Forelimb muscle (tissue), 1 donor: ENCODE measurements around the gene TMEM132D. TPM values are rescaled to one million over a fixed set of nuclear protein-coding genes. Genes with fewer than 3 reads are reported as not detected.

Experiments
- DNase-seq: peaks from one replicate; pipeline ENCODE4 v3.0.0-alpha.2; 2013; ENCODE audit warnings: low read depth
- polyA plus RNA-seq: library from polyadenylated mRNA; unstranded; fragments of 120-200 nt; gene quantifications from one replicate; pipeline ENCODE4 v1.2.1, GENCODE V29; 2013; ENCODE audit not compliant: insufficient read length

Gene TMEM132D
- polyA plus RNA-seq, 1 donor = 0.52 TPM

DNA sequence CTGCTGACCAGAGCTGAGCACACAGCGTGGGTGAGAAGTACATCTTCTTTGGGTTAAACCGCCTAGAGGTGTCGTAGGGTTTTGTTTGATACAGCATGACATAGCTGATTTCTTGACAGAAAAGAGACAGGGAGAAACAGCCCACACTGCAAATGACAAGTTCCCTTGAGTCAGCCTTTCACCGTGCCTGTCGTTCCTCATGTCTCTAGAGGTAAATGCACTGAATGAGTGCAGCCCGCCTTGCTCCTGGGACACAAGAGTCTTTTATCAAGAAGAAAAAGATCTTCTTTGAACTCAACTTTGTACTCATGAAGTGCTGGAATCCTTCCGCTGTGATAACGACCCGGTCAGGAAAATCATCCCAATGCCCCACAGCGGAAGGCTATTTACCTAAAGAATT lies 77.6 kb downstream of the TMEM132D start:
- DNase-seq = no peak

DNA sequence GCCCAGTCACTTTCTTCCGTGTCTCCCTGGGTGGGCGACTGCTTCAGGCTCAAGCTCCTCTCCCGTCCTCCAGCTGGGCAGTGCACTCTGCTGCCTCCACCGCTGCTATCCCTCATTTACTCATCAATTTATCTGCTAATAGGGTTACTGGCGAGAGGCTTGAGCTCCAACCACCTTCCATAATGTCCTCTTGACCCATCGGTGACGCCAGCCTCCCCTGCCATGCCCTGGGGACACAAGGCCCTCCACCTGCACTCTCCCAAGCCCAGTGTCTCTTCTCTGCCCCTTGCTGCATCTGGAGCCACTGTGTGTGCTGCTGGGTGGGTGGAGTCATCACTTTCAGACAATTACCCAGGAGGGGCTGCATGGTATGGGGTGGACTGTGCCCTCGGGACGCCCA lies 78.5 kb downstream of the TMEM132D start:
- no peak for DNase-seq

DNA sequence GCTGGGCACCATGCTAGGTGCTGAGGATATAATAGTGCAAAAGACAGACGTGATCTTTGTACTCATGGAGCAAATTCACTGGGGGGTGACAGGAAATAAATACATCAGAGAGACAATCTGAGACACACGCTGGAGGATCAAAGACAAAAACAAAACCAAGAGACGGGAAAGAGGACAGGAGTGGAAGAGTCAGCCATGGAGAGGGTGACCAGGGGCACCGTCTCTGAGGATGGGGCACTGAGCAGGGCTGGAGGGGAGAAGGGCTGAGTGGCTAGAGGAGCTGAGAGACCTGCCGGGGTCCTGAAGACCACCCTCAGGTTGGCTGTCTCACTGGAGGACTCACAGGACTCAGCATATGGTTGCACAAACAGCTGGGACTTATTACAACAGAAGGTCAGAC lies 81.9 kb downstream of the TMEM132D start:
- no peak for DNase-seq

DNA sequence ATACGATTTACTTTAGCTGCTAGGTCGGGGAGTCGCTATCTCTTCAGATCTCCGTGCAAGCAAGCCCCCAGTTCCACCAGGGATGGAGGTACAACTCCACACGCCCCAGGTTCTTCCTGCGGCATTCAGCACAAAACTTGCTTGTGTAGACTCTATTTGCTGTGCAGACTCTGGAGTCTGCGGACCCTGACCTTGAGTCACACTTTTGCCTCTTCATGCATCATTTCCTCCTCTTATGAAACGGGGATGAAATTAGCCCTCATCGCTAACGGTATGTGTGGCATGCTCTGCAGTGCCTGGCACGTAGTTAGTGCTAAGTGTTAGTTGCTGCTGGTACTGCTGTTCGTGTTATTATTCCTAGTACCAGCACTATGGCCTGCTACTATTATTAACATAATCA lies 84.4 kb downstream of the TMEM132D start:
- DNase-seq = no peak

DNA sequence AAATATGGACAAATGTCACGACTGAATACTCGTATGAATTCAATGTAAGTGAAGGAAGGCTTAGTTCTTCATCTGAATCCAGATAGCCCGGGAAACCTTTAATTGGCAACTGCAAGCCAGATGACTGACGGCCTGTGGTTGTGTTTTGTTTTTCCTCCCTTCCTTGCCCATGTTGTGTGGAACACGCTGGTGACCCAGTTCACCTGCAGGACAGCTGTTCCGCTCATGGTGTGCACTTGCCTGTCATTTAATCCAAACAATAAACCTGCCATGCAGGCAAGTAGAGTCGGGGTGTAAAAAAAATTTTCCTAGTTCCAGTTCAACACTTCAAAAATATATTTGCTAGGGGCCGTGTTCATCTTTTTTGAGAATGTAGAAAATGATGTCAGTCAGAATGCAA lies 88.0 kb downstream of the TMEM132D start:
- no peak for DNase-seq

DNA sequence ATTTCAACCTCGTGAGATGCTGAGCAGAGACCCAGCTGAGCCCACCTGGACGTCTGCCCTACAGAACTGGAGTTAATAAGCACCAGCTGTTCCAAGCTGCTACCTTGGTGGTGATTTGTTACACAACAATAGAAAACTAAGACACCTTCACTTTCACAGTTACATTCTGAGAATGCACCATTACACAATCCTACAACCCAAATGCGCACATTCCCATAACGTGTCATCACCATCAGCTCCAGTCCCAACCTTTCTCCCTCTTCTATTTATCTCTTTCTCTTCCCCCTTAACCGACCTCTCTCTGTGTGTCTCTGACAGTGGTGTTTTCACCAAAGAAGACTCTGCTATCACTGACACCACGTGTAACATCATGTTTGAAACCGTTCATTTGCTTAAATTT lies 91.9 kb downstream of the TMEM132D start:
- DNase-seq = no peak

DNA sequence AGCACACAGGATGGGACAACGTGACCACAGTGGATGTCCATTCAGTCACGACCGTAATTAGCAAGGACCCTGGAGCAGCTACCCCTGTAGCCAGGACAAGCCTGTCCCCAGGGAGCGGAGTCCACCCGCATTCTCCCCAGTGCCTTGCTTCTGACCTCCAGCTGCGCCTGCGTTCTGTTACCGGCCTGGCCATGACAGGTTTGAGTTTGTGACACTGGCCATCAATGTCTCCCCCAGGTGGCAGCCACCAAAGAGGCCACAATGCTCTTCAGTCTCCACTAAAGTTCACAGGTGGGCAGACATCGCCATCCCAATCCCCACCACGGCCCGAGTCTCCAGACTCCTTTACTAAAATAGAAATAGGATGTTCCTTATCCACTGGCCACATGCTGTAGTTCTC lies 96.7 kb downstream of the TMEM132D start:
- DNase-seq = no peak

DNA sequence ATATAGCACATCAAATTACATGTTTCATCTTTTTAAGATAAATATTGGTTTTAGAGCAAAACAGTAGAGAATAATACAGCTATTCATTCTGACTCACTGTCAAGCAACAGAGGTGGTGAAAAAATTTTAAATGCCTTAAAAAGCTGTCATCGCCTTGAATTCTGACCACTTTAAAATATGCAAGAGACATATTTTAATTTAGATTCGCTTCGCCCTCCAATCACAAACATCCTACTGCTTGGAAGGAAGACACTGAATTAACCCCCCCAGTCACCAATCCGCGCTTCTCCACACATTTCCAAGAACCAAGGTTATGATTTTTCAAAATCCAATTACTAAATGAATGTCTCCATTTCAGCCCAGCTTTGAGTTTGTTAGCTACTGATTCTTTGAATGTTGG lies 112.4 kb downstream of the TMEM132D start:
- DNase-seq = no peak

DNA sequence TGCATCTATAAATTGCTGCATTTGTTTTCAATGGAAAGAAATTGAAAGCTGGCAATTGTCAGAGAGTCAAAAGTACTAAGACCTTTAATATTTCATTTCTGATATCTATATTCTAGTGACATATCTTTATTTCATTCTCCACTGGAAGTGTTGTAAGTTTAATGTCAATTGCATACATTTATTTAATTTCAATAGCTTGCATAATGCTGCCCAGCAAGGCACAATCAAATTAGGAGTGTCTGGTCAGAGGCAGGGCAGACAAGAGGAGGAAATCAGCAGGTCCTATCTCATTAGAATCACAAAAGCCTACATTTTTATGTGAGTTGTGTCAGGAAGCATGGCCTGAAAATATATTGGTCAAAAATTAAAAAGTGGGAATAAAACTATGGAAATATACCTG lies 112.9 kb downstream of the TMEM132D start:
- DNase-seq = no peak

DNA sequence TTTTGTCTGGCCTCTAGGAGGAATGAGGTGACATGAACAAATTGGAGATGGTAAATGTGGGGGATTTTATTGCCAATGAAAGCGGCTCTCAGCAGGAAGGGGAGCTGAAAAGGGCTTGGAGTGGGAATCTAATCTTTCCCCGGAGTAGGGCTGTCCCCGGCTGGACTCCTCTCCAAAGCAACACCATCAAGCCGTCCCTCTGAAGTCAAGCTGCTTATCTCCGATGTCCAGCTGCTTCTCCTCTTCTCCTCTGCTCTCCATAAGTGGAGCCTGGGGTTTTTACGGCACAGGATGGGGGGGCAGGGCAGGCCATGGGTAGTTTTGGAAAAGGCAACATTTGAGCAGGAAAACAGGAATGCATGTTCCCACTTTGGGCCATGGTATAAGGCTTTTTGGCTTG lies 113.5 kb downstream of the TMEM132D start:
- no peak for DNase-seq

DNA sequence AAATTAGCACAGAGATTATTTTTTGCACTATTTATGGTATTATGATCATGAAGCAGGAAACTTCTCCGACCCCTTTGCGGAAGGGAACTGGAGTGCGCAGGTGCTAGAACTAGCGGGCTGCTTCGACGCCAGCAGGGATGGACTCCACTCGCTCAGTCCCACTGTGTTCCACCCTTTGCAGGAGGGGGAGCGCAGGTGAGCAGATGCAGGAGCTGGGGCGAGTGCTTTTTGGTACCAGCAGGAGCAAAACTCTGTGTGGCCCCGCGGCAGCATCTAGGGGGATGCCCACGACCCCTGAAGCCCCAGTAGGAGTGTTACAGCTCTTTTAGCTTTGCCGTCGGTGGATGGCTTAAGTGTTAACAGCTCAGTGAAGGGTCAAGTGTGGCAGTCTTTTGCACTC lies 113.9 kb downstream of the TMEM132D start:
- DNase-seq = no peak

DNA sequence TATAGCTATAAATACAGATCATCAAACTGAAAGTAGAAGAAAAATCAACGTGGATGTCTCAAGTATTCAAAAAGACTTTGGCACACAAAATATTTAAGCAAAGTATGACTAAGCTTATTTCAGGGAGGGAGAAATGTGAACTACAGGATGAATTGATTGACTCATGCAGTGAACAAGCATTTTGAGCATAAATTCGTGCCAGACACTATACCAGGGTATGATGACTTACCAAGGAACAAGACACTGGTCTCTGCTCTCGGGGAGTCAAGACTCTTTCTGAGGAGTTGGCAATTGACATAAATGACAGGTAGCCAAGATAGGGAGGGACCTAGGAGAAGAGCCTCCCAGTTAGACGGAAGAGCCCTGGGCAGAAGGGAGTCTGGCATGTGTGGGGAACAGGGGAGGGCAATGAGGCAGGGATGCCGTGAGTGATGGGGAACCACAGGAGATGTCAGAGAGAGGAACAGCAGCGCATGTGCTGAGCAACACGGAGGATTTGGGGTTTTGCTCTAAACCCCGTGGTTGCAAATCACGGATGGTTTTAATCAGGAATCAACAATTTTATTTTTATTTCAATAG lies 115.2 kb downstream of the TMEM132D start:
- DNase-seq = no peak

DNA sequence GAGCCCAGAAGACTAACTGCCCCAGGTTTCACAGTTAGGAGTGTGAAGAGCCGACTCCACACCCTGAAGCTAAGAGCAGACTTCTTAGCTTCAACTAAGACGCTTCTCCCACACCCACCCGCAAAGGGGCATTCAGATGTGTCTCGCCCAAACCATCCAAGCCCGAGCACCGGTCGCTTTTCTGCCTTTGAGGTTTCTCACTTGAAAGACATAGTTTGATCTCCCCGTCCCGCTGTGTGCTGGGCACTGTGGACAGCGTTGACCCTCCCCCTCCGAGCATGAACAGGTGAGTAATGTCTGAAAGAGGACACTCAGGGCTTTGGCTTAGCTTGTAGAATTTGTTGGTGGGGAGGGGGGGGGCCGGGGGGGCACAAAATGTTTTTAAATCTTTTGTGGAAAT lies 123.8 kb downstream of the TMEM132D start:
- no peak for DNase-seq

DNA sequence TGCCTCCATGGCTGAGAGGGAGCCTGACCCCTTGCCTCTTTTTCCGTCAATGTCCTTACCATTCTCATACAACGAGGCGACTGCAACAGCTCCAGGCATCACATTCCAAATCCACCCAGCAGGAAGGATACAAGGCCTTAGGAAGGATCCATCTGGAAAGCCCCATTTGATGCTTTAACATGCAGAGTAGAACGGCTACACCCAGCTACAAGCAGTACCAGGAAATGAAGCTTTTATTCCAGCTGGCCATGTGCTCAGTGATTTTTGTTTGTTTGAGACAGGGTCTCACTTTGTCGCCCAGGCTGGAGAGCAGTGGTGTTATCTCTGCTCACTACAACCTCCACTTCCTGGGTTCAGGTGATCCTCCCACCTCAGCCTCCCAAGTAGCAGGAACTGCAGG lies 124.8 kb downstream of the TMEM132D start:
- no peak for DNase-seq

DNA sequence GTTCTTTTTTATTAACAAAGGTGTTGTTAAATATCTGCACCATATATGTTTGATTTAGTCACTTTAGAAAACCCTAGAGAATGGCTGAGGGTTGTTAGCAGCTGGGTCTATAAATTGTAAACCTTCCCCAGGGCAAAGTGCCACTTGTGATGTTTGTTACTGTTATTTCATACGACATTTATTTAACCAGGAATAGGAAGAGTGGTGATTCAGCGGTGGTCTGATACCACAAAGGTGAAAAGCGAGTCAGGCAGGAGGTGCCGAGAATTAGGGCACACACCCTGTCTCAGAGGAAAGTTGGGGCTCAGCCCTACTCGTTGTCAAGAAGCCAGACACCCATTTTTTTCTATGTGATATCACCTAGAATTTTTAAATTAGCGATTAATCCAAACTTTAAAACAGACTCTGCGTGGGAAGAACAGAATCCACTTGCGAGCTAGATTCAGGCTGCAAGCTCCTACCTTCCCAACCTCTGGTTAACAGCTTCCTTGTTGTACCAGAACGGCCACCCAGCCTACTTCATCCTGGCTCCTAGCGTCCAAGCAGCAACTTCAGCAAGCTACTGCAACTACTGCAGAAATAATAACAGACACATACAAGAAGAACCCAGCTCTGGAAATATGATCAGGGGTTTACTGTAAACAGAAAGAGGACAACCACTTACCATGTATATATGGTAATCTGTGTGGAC lies 126.7 kb downstream of the TMEM132D start:
- DNase-seq = no peak

DNA sequence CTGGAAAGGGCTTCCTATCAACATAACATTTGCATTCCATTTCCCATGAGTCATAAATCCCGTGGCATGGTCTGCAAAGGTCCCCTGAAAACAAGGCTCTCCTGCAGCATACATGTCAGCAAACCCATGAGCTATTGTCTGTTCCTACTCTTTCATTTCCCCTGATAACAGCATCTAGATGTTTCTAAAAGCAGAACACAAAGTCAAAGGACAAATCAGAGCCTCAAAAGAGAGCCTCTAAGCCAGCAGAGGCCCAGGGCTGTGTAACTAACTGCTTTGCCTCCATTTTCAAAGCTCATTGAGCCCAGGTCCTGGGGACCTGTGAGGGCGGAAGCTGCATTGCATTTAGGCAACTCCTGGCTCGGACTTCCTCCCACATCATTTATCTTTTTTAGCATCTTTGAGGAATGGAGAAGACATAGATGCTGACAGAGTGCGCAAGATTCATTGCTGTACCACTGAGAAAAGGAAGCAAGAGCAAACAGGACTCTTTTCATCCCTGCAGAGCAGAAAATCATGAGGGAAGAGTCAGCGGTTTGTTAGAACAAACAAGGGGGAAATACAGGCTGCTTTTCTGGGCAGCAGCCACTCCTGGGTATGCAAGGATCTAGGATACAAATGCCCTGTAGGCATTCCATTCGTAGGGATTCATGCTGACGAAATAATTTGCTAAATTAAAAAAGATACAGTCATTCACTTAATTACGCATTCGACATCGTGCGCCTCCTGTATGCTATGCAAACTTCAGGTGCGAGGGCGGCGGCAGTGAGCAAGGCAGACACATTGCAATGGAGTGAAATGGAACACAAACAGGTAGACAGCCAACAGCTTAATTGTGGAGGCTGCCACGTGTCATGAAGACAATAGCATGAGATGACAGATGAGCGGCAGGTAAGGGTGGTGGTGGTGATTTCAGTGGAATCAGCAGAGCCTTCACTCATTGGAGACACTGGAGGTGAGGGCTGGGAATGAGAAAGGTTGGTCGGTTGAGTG lies 131.0 kb downstream of the TMEM132D start:
- DNase-seq = no peak

DNA sequence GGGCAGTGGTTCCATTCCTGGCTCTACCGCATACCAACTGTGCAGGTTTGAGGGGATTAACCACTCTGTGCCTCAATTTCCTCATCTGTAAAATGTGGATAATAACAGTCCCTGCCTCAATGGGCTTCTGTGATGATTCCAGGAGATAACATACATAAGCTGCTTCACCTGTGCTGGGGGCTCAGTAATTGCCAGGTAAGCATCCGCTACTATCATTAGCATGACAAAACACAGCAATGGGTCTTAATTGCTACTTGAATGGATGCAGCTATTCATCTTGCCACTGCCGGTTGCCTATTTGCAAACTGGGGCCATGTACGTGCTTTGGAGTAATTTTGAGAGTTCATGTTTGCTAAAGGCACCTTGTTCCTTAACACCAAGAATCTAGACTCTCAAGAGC lies 132.6 kb downstream of the TMEM132D start:
- DNase-seq = no peak

DNA sequence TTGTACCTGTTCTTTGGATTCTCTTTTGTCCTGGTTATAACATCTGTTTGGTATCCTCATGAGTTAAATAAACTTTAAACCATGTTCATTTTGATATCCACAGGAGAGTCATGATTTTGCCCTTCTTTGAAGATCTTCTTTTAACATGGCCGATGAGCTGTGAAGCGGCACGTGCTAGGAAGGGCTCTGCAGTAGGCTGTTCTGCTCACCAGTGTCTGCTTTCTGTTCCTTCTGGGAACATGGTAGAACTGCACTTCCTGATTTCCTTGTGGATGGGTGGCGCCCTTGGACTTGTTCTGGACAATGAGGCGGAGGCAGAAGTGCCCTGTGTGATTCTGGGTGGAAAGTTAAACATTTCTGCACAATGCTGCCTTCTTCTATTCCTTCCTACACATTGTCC lies 138.1 kb downstream of the TMEM132D start:
- DNase-seq = no peak

DNA sequence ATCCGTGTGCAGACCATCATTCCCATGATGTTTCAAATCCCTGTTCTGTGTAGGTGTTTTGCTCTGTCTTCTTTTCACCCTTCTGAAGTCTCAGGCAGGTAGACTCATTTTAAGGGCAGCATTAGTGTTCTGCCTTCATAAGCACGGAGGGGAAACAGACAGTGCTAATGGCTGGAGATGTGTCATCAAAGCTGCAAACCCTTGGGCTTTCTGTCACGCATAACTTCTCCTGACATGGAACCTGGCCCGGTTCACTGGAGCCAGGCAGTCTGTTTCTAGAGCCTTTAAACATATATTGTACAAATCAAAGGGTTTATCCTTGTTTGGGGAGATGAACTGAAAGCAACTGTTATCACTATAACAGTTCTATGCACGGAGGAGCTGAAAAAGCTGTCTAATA lies 141.4 kb downstream of the TMEM132D start:
- DNase-seq = no peak

DNA sequence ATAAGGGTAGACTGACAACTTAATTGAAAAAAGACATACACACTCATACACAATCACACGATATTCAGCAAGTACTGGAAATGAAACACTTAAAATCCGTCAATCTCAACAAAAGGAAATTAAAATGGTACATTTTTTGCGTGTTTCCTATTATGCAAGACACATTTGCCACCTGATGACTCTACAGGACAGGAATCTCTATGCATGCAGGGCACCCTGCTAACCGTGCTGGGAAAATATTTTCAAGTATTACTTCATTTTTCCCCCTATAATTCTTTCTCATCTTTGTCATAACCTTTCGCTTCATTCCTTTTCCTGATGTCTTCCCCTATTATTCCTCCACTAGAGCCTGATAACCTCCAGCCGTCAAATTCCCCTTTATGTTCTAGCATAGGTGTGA lies 150.2 kb downstream of the TMEM132D start:
- DNase-seq = no peak

DNA sequence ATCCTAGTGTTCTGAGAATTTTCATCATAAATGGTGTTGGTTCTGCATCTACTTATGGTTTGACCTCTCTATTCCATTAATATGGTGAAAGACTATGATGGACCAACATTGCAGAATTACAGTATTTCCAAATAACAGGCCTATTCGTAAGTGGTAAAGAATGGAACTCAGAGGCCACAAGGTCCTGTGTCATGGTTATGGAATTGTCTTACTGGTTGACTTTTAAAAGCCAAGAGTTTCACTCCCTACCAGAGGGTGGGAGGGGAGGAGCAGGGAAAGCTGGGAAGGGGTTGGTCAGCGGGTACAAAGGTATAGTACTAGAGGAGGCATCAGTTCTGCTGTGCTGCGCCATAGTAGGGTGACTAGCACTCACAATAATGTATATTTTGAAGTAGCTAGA lies 153.4 kb downstream of the TMEM132D start:
- no peak for DNase-seq

DNA sequence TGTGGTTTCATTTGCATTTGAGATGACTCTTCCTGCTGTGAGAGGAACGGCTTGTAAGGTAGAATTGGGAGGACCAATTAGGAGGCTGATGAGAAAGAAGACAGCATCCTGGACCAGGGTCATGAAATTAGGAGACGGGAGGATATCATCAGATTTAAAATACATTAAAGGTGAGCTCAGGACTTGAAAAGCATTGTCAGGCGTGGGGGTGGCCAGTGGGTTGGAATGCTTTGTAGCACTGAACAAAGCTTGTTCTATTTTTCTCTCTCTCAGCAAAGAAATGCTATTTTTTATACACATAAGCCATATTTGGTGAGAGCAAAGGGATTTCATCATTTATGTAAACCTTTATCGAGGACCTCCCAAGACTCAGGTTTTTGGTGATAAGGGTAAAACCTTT lies 157.5 kb downstream of the TMEM132D start:
- no peak for DNase-seq

DNA sequence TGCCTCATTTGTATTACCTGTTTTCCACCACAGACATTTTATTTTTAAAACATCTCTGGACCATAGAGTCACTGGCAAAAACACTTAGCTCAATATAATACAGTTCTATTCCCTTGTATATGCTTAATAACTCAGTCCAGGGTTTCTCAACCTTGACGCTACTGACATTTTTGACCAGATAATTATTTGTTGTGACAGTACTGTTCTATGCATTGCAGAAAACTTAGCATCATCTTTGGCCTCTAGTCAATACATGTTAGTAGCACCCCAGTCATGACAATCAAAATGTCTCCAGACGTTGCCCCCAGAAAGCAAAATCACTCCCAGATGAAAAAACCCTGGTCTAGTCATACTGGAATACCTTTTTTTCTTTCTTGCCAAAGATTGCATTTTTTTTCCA lies 174.7 kb downstream of the TMEM132D start:
- no peak for DNase-seq
